ENCODE data around the gene PDE4C.

Gene PDE4C

DNA sequence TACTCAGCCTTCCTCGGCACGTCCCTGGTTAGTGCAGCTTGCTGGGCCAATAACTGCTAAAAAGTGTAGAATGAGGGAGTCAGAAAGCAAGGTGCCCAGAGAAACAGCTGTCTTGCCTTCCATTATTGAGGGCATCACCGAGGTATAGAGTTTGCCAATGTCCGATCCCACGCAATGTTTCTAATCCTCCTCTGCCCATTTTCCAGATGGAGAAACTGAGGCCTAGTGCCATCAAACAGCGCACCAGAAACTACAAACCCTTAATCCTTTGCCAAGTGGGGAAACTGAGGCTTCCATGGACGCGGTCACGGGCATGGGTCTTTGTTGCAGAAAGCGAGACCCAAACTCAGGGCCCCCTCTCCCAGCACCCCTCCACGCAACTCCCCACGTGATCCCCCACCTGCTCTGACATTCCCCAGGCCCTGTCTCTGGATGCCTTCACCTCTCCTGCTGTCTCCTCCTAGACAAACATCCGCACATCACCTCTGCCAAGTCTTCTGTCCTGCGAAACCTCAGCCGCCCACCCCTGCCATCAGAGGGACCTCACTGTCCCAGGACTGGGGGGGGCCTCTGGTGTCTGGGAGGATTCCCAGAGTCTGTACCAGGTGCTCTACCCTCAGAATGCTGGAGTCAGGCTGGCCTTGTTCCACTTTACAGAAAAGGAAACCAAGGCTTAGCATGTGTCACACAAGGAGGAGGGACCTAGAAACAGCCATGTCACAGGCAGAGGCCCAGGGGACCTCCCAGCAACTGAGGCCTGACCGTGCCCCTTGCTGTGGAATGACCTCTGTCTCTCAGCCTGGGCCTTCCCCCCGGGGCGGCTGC lies 930 bp upstream of the PDE4C start:
- TF ChIP-seq, protein P1, sequence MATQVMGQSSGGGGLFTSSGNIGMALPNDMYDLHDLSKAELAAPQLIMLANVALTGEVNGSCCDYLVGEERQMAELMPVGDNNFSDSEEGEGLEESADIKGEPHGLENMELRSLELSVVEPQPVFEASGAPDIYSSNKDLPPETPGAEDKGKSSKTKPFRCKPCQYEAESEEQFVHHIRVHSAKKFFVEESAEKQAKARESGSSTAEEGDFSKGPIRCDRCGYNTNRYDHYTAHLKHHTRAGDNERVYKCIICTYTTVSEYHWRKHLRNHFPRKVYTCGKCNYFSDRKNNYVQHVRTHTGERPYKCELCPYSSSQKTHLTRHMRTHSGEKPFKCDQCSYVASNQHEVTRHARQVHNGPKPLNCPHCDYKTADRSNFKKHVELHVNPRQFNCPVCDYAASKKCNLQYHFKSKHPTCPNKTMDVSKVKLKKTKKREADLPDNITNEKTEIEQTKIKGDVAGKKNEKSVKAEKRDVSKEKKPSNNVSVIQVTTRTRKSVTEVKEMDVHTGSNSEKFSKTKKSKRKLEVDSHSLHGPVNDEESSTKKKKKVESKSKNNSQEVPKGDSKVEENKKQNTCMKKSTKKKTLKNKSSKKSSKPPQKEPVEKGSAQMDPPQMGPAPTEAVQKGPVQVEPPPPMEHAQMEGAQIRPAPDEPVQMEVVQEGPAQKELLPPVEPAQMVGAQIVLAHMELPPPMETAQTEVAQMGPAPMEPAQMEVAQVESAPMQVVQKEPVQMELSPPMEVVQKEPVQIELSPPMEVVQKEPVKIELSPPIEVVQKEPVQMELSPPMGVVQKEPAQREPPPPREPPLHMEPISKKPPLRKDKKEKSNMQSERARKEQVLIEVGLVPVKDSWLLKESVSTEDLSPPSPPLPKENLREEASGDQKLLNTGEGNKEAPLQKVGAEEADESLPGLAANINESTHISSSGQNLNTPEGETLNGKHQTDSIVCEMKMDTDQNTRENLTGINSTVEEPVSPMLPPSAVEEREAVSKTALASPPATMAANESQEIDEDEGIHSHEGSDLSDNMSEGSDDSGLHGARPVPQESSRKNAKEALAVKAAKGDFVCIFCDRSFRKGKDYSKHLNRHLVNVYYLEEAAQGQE (IDR thresholded peaks at IDR 0.05; ENCODE audit: low read depth): no peak
- no peak for TF ChIP-seq FOXM1 (IDR thresholded peaks at IDR 0.05; ENCODE audit: borderline replicate concordance, low read depth)
- TF ChIP-seq CREB1 (IDR thresholded peaks at IDR 0.05; ENCODE audit: low read depth): no peak
- no peak for TF ChIP-seq YY1 (IDR thresholded peaks at IDR 0.05; ENCODE audit: low read depth)
- no peak for TF ChIP-seq TCF12 (IDR thresholded peaks at IDR 0.05; ENCODE audit: low read depth)
- TF ChIP-seq EP300 (IDR thresholded peaks at IDR 0.05; ENCODE audit: borderline replicate concordance): no peak
- TF ChIP-seq RAD21 (IDR thresholded peaks at IDR 0.05; ENCODE audit: low read depth): no peak
- no peak for TF ChIP-seq TAF1 (IDR thresholded peaks at IDR 0.05; ENCODE audit: low read depth)
- no peak for TF ChIP-seq CEBPB (IDR thresholded peaks at IDR 0.05)
- TF ChIP-seq, protein P2, sequence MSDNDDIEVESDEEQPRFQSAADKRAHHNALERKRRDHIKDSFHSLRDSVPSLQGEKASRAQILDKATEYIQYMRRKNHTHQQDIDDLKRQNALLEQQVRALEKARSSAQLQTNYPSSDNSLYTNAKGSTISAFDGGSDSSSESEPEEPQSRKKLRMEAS (IDR thresholded peaks at IDR 0.05): no peak

DNA sequence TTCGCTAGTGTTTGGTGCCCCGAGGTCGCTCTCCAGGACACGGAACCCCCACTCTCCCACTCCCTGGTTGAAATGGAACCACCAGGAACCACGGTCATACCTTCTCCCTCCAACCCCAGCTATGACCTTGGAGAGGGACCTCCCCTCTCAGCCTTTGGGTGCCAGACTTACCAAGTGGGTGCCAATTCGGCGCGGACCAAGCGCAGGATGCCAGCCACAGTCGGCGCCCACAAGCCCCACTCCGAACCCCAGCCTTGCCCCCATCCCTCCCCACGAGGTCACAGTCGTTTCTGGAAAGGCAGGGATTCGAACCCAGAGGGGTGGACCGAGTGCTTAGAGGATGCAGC lies 910 bp downstream of the PDE4C start:
- TF ChIP-seq ZBTB7A (IDR thresholded peaks at IDR 0.05; ENCODE audit: low read depth) (no peak), FOXM1 (IDR thresholded peaks at IDR 0.05; ENCODE audit: borderline replicate concordance, low read depth) (no peak), CREB1 (IDR thresholded peaks at IDR 0.05; ENCODE audit: low read depth) (no peak), TAF1 (IDR thresholded peaks at IDR 0.05; ENCODE audit: low read depth) (no peak), CEBPB (IDR thresholded peaks at IDR 0.05) (no peak), NFIC (IDR thresholded peaks at IDR 0.05) (no peak), EGR1 (IDR thresholded peaks at IDR 0.05) (no peak), EP300 (IDR thresholded peaks at IDR 0.05; ENCODE audit: borderline replicate concordance) (no peak), RAD21 (IDR thresholded peaks at IDR 0.05; ENCODE audit: low read depth) (no peak), TEAD4 (IDR thresholded peaks at IDR 0.05) (no peak), TCF12 (IDR thresholded peaks at IDR 0.05; ENCODE audit: low read depth) (no peak), YY1 (IDR thresholded peaks at IDR 0.05; ENCODE audit: low read depth) (no peak)
- TF ChIP-seq, protein P2 (IDR thresholded peaks at IDR 0.05): no peak
- TF ChIP-seq, protein P3, sequence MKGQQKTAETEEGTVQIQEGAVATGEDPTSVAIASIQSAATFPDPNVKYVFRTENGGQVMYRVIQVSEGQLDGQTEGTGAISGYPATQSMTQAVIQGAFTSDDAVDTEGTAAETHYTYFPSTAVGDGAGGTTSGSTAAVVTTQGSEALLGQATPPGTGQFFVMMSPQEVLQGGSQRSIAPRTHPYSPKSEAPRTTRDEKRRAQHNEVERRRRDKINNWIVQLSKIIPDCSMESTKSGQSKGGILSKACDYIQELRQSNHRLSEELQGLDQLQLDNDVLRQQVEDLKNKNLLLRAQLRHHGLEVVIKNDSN (IDR thresholded peaks at IDR 0.05): no peak
- TF ChIP-seq, protein P1 (IDR thresholded peaks at IDR 0.05; ENCODE audit: low read depth): no peak

DNA sequence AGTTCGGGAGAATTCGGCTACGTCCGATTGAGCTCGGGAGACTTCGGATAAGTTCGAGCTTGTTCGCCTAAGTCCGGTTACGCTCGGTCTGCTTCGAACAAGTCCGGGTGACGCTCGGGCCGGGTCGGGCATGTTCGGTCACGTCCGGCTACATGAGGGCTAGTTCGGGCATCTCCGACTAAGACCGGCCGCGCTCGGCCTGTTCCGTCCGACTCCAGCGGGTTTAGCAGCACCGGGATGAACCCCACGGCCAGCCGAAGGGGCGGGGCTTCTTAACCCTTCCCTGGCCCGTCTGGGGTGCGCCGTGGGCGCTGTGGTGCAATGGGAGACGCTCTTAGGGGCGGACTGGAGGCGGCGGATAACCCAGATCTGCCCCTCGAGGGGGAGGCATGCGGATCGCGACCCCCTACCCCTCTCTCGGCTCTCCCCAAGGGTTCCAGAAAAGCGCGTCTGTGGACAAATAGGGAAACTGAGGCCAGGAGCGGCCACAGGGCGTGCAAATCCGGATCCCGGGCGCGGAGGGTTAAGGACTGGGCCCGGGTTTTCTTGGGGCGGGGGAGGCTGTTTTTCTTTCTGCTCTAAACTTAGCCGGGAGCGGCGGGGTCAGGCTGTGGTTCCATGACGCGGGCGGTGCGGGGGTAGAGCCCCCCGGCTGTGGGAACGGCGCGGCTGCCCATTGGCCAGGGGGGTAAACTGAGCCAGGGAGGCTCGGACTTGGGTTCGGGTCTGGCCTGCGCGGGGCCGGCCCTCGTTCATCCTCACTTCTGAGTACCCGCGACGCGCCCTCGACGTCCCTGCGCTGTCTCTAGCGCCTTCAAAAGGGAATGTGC lies 1.5 kb downstream of the PDE4C start:
- TF ChIP-seq YY1 (IDR thresholded peaks at IDR 0.05; ENCODE audit: low read depth) (no peak), CEBPB (IDR thresholded peaks at IDR 0.05) (no peak), ZBTB7A (IDR thresholded peaks at IDR 0.05; ENCODE audit: low read depth) (peak; percentile 46; the same call in 1 of the 2 replicates), FOXM1 (IDR thresholded peaks at IDR 0.05; ENCODE audit: borderline replicate concordance, low read depth) (no peak), TCF12 (IDR thresholded peaks at IDR 0.05; ENCODE audit: low read depth) (no peak), EP300 (IDR thresholded peaks at IDR 0.05; ENCODE audit: borderline replicate concordance) (no peak), NFIC (IDR thresholded peaks at IDR 0.05) (no peak)

DNA sequence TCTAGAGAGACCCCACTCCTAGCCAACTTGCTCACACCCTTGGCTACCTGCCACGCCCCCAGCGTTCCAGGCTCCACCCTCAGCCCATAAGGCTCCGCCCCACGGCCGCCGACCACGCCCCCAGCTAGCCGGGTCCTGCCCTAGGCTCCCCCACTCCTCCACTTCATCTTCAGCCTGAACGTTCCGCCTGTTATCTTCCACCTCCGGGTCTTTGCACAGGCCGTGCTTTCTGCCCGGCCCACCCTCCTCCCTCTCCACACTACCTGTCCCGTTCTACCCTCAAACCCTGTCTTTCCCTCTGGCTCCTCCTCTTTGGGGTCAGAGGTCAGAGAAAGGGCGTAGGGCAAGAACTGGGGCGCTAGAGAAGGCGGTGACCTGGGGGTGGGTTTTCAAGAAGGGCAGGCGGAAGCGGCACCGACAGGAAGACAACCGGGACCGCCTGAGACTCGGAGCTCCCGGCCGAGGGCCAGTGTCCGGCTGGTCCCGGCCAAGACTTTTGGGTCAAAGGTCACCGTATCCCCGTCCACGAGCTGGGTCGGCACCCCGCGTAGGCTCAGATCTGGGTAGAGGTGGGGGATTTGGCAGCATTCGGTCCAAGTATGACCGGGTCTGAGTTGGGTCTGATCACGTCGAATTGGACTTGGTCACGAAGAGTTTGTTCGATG lies 2.2 kb downstream of the PDE4C start:
- TF ChIP-seq NFIC (IDR thresholded peaks at IDR 0.05): no peak
- peak; percentile 13; the same call in 1 of the 2 replicates for TF ChIP-seq TAF1 (IDR thresholded peaks at IDR 0.05; ENCODE audit: low read depth)
- 0 out of 2 replicates have a peak, but pooled peaks have one; percentile 37 for TF ChIP-seq ZBTB7A (IDR thresholded peaks at IDR 0.05; ENCODE audit: low read depth)
- TF ChIP-seq, protein P1 (IDR thresholded peaks at IDR 0.05; ENCODE audit: low read depth): no peak
- TF ChIP-seq, protein P3 (IDR thresholded peaks at IDR 0.05): no peak
- TF ChIP-seq CREB1 (IDR thresholded peaks at IDR 0.05; ENCODE audit: low read depth): no peak
- no peak for TF ChIP-seq EP300 (IDR thresholded peaks at IDR 0.05; ENCODE audit: borderline replicate concordance)

Data from Ishikawa (cell line).